Thymus (tissue), 11 donors: ENCODE results near the gene DLGAP3. TPM values are rescaled to one million over a fixed set of nuclear protein-coding genes. Genes with fewer than 3 reads are reported as not detected.
"Not testable (repeated sequence)": the region's sequence is repeated elsewhere in the genome, so short reads cannot be mapped to it uniquely, and the experiment has no call there.

Experiments used
- DNase-seq, 9 donors: peaks; one replicate each; pipeline ENCODE4 v3.0.0-alpha.2; 2013; ENCODE audit warnings: low spot score in 9 of 9, low read depth in 6 of 9, missing footprints in 1 of 9
- H3K27ac ChIP-seq, 2 donors: one replicate each; pipeline ENCODE4 v1.5.1; 2013; ENCODE audit warnings: control low read depth in 1 of 2, low read depth in 1 of 2, low read length in 1 of 2, mild to moderate bottlenecking in 1 of 2, moderate library complexity in 1 of 2
- H3K27me3 ChIP-seq, 2 donors: one replicate each; pipeline ENCODE4 v1.5.1; 2013; ENCODE audit warnings: low read length in 1 of 2; ENCODE audit not compliant: control insufficient read depth in 2 of 2, insufficient read depth in 1 of 2
- H3K36me3 ChIP-seq, 2 donors: one replicate each; pipeline ENCODE4 v1.5.1; 2013; ENCODE audit warnings: low read length in 1 of 2, mild to moderate bottlenecking in 1 of 2, moderate library complexity in 1 of 2; ENCODE audit not compliant: control insufficient read depth in 2 of 2, insufficient read depth in 2 of 2
- H3K4me1 ChIP-seq, 2 donors: one replicate each; pipeline ENCODE4 v1.5.1; 2013; ENCODE audit warnings: low read length in 2 of 2; ENCODE audit not compliant: control insufficient read depth in 2 of 2, insufficient read depth in 2 of 2
- H3K4me3 ChIP-seq, 2 donors: one replicate each; pipeline ENCODE4 v1.5.1; 2013; ENCODE audit warnings: low read length in 2 of 2, control low read depth in 1 of 2, mild to moderate bottlenecking in 1 of 2
- H3K9me3 ChIP-seq, 2 donors: one replicate each; pipeline ENCODE4 v1.5.1; 2013; ENCODE audit warnings: low read length in 1 of 2, mild to moderate bottlenecking in 1 of 2; ENCODE audit not compliant: control insufficient read depth in 2 of 2, insufficient read depth in 1 of 2
- WGBS: extraction: QIAGEN DNeasy Blood & Tissue Kit; methylation state at CpG from one replicate; pipeline ENCODE4 v1.1.7; 2013; 5-methylcytosine and 5-hydroxymethylcytosine counted together
- polyA plus RNA-seq: library from polyadenylated mRNA; stranded (reverse); fragments of 200-250 nt; gene quantifications from one replicate; pipeline ENCODE4 v1.2.3, GENCODE V29; 2013
- total RNA-seq: library from RNA; stranded (reverse); fragments of 120-200 nt; gene quantifications from one replicate; pipeline ENCODE4 v1.2.4, GENCODE V29; 2013
- donor health status: healthy.

Gene DLGAP3
- total and polyA plus RNA-seq, 2 donors, result 0.23 to 0.24 TPM

DNA sequence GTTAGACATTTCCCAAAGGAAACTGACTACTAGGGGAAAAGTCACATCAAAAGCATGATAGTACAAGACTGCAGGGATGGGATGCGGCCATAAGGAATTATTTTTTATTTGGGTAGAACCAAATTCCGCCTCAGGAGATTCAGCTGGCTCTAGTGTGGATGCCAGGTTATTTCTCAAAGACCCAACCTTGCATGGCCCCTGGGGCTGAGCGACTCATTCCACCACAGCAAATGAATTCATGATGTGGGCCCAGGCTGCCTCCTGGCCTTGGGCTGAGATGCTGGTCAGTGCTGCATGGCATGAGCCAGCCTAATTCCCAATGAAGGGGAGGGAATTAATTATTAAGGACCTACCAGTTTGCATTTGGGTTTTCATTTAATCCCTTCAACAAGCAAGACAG, 43.9 kb upstream of the DLGAP3 start:
- Histone ChIP-seq H3K27me3 (no peaks in the 10 kb centered on the region), H3K9me3 (peaks cover 4% of the 10 kb centered on the region in 2 donors), H3K36me3 (peaks cover 0 to 14% of the 10 kb centered on the region in 2 donors), H3K27ac (no peak overlapping the region), H3K4me1 (no peaks in the 10 kb centered on the region), H3K4me3 (no peak overlapping the region)
- DNase-seq, result no peak
- 95% methylated on average over 3 of the region's 3 CpGs for WGBS

DNA sequence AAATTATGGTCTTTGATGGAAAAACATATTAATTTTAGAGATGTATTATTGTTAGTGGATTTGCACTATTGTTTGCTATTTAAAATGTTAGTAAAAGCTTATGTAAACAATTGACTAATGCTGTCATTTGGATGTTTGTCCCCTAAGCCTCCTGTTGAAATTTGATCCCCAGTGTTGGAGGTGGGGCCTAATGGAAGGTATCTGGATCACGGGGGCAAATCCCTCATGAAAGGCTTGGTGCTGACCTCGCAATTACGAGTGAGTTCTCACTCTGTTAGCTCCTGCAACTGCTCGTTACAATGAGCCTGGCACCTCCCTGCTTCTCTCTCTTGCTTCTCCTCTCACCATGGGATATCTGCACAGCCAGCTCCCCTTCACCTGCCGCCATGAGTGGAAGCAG, 41.4 kb upstream of the DLGAP3 start:
- H3K4me1 ChIP-seq, result no peaks in the 10 kb centered on the region
- no peaks in the 10 kb centered on the region for H3K36me3 ChIP-seq
- no peaks in the 10 kb centered on the region for H3K27me3 ChIP-seq
- H3K27ac ChIP-seq, result no peak overlapping the region
- H3K9me3 ChIP-seq, result peaks cover 0 to 4% of the 10 kb centered on the region in 2 donors
- WGBS, result 83% methylated on average over 5 of the region's 5 CpGs
- H3K4me3 ChIP-seq, result no peak overlapping the region
- no peak for DNase-seq

DNA sequence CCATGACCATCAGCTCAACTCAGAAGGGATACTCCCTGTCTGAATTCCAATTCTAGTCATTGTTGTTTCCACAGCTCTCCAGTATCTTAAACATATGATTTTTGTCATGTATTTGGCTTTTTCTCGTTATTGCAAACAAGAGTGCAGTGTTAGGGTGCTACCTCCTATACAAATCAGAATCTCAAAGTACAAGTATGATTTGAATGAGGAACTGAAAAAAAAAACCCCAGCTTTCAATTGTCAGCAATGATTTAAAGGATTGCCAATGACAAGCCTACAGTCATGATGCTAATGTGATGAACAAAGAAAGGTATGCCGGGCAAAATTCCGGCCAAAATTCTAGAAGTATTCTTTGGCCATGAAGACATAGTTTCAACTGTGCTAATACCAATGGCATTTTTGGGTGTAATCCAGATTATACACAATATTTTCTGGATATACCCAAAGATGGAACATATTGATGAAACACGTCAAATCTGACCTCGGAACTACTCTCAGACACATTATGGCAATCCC, 40.8 kb upstream of the DLGAP3 start:
- no peak overlapping the region for H3K4me3 ChIP-seq
- no peaks in the 10 kb centered on the region for H3K36me3 ChIP-seq
- no peak for DNase-seq
- no peaks in the 10 kb centered on the region for H3K4me1 ChIP-seq
- H3K27ac ChIP-seq, result no peak overlapping the region
- H3K9me3 ChIP-seq, result peaks cover 0 to 4% of the 10 kb centered on the region in 2 donors
- 97% methylated on average over 5 of the region's 5 CpGs for WGBS
- no peaks in the 10 kb centered on the region for H3K27me3 ChIP-seq

DNA sequence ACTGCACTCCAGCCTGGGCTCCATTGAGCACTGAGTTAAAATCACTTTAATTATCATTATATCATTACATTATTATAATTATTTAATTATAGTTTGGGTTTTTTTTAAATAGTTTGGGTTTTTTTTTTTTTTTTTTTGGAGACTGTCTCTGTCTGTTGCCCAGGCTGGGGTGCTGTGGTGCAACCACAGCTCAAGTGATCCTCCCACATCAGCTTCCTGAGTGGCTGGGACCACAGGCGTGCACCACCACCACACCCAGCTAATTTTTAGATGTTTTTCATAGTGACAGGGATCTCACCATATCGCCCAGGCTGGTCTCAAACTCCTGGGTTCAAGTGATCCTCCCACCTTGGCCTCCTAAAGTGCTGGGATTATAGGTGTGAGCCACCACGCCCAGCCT, 38.8 kb upstream of the DLGAP3 start:
- H3K4me1 ChIP-seq, H3K27me3 ChIP-seq, H3K4me3 ChIP-seq, H3K27ac ChIP-seq, H3K9me3 ChIP-seq, H3K36me3 ChIP-seq, DNase-seq: not testable (repeated sequence)
- WGBS, result 90% methylated on average over 3 of the region's 3 CpGs

DNA sequence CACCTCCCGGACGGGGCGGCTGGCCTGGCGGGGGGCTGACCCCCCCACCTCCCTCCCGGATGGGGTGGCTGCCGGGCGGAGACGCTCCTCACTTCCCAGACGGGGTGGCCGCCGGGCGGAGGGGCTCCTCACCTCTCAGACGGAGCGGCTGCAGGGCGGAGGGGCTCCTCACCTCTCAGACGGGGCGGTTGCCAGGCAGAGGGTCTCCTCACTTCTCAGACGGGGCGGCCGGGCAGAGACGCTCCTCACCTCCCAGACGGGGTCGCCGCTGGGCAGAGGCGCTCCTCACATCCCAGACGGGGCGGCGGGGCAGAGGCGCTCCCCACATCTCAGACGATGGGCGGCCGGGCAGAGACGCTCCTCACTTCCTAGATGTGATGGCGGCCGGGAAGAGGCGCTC, 38.2 kb upstream of the DLGAP3 start:
- not testable (repeated sequence) for H3K4me1 ChIP-seq, H3K9me3 ChIP-seq, H3K27ac ChIP-seq, H3K27me3 ChIP-seq, DNase-seq, H3K36me3 ChIP-seq, H3K4me3 ChIP-seq
- 97% methylated on average over 22 of the region's 36 CpGs for WGBS

DNA sequence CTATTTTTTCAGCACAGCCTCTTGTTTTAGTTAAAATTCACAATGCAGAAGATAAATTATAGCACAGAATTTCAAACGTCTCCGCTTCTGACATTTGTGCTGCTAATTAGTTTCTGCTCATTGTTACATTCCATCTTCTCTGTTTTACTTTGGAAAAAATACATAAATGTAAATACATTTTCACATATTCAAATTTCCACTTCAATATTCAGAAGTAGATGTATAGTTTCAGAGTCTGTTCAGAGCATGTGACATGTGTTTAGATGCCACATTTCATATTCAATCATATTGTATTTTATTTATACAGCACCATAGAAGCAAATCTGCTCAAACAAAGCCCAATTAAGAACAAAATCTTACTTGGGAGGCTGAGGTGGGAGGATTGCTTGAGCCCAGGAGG, 36.1 kb upstream of the DLGAP3 start:
- H3K9me3 ChIP-seq, result peaks cover 0 to 4% of the 10 kb centered on the region in 2 donors
- 98% methylated on average over 2 of the region's 2 CpGs for WGBS
- H3K27ac ChIP-seq, result no peak overlapping the region
- H3K4me3 ChIP-seq, result no peak overlapping the region
- no peaks in the 10 kb centered on the region for H3K27me3 ChIP-seq
- H3K4me1 ChIP-seq, result no peaks in the 10 kb centered on the region
- peak in 1 of 9 donors; percentile 5 for DNase-seq
- H3K36me3 ChIP-seq, result no peaks in the 10 kb centered on the region

DNA sequence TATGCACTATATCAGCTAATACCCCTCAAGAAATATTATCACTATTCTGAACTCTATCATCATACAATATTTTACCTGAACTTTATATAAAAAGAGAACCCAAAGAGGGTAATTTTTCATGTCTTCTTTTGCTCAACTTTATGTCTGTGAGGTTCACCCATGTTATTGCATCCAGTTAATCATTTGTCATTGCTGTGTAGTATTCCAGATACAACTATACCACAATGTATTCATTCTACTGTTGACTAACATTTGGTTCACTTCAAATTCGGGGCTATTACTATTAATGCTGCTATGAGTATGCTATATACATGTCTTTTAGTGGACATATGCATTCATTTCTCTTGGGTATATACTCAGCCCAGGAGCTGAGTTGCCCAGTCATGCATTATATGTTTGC, 21.0 kb upstream of the DLGAP3 start:
- DNase-seq, result no peak
- Histone ChIP-seq H3K4me1 (no peaks in the 10 kb centered on the region), H3K27me3 (no peaks in the 10 kb centered on the region), H3K9me3 (no peaks in the 10 kb centered on the region), H3K27ac (no peak overlapping the region), H3K4me3 (no peak overlapping the region), H3K36me3 (no peaks in the 10 kb centered on the region)
- whole genome bisulfite sequencing, result 63% methylated on average over 1 of the region's 1 CpG

DNA sequence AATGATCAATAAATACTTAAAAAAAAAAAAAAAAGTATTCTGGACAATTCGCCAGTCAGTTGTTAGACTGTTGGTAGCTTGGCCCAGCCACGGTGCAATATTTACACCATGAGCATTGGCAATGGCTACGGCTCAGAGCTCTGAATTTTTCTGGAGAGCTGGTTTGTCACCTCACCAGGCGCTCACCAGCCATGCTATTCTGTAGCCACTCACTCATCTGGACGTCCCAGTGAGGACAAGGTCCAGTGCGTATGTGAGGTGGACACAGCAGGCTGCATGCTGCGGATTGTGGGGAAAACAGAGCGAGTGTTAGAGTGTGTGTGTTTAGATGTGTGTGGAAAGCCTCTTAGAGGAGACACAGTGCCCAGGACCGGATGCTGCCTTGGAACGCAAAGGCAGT, 19.3 kb upstream of the DLGAP3 start:
- H3K36me3 ChIP-seq, H3K27ac ChIP-seq, DNase-seq, H3K27me3 ChIP-seq, H3K4me3 ChIP-seq, H3K4me1 ChIP-seq, H3K9me3 ChIP-seq: not testable (repeated sequence)
- WGBS, result 96% methylated on average over 10 of the region's 10 CpGs

DNA sequence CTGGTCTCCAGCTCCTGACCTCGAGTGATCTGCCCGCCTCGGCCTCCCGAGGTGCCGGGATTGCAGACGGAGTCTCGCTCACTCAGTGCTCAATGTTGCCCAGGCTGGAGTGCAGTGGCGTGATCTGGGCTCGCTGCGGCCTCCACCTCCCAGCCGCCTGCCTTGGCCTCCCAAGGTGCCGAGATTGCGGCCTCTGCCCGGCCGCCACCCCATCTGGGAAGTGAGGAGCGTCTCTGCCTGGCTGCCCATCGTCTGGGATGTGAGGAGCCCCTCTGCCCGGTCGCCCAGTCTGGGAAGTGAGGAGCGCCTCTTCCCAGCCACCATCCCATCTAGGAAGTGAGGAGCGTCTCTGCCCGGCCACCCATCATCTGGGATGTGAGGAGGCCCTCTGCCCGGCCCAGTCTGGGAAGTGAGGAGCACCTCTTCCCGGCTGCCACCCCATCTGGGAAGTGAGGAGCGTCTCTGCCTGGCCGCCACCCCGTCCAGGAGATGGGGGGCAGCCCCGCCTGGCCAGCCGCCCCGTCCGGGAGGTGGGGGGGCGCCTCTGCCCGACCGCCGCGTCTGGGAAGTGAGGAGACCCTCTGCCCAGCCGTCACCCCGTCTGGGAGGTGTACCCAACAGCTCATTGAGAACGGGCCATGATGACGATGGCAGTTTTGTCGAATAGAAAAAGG, 18.3 kb upstream of the DLGAP3 start:
- WGBS, result 96% methylated on average over 41 of the region's 41 CpGs
- not testable (repeated sequence) for H3K27ac ChIP-seq, H3K27me3 ChIP-seq, H3K4me1 ChIP-seq, H3K36me3 ChIP-seq, H3K4me3 ChIP-seq, H3K9me3 ChIP-seq, DNase-seq
